ENCODE results near the gene CCDC190. TPM values are rescaled to one million over a fixed set of nuclear protein-coding genes. Genes with fewer than 3 reads are reported as not detected.

The CCDC190 gene
- polyA plus RNA-seq, 3 donors: not detected

DNA sequence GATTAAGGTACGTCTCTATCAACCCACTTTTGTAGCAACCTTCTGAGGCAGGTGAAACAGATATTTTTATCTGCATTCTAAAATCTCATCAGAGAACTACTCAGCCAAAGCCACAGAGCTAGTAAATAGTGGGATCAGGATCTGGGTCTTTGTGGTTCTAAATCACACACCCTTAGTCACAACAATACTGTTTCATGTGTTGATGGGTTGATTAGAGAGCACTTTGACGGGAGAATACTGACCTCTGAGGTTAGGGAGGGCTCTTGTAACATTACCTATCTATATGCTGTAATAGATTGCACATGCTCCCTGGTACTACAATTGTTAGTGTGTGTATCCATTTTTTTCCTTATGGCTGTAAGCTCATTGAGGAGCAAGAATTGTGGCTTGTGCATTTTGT, 45.5 kb upstream of the CCDC190 start:
- Histone ChIP-seq H3K4me2 (replicated peaks; ENCODE audit: extremely low read depth, low read length, poor library complexity, severe bottlenecking) (no peak overlapping the region), H4K20me1 (ENCODE audit: insufficient read depth, low read length) (no peaks in the 10 kb centered on the region), H3K9me3 (replicated peaks in 1 of 2; ENCODE audit: control insufficient read depth in 1 of 2, insufficient read depth in 1 of 2, low read length in 2 of 2) (peaks cover 0 to 1% of the 10 kb centered on the region in 2 donors), H3K9ac (ENCODE audit: insufficient read depth, low read length, poor library complexity, severe bottlenecking) (no peak overlapping the region), H3K27ac (ENCODE audit: low read depth in 1 of 2, low read length in 2 of 2) (no peak overlapping the region), H3K36me3 (replicated peaks in 1 of 2; ENCODE audit: control insufficient read depth in 1 of 2, insufficient read depth in 2 of 2, low read length in 2 of 2) (no peaks in the 10 kb centered on the region), H3K4me1 (ENCODE audit: control insufficient read depth in 1 of 2, insufficient read depth in 2 of 2, low read length in 2 of 2) (no peaks in the 10 kb centered on the region), H3K27me3 (ENCODE audit: control insufficient read depth in 2 of 2, insufficient read depth in 2 of 2, low read length in 2 of 2) (peaks cover 2% of the 10 kb centered on the region in 2 donors), H2AFZ (ENCODE audit: insufficient read depth, low read depth, low read length, poor library complexity, severe bottlenecking) (no peak overlapping the region), H3K4me3 (replicated peaks in 1 of 3; ENCODE audit: low read depth in 2 of 3, low read length in 3 of 3) (no peak overlapping the region), H3K79me2 (ENCODE audit: insufficient read depth, low read length) (no peaks in the 10 kb centered on the region)
- Mint-ChIP-seq H3K9me3 (peaks cover 0 to 5% (median 2%) of the 10 kb centered on the region in 7 donors), H3K27ac (no peak overlapping the region), H3K4me3 (no peak overlapping the region), H3K36me3 (no peaks in the 10 kb centered on the region), H3K27me3 (ENCODE audit: low read depth in 3 of 3) (peaks cover 3 to 19% (median 8%) of the 10 kb centered on the region in 3 donors), H3K4me1 (peaks cover 3% of the 10 kb centered on the region)
- intact Hi-C loops (cut with micrococcal nuclease): no loop called here
- no peak for DNase-seq
- TF ChIP-seq CTCF (IDR thresholded peaks at IDR 0.05): no peak
- WGBS (ENCODE audit: insufficient coverage): no CpG with 5 or more reads among the region's 2 CpGs

DNA sequence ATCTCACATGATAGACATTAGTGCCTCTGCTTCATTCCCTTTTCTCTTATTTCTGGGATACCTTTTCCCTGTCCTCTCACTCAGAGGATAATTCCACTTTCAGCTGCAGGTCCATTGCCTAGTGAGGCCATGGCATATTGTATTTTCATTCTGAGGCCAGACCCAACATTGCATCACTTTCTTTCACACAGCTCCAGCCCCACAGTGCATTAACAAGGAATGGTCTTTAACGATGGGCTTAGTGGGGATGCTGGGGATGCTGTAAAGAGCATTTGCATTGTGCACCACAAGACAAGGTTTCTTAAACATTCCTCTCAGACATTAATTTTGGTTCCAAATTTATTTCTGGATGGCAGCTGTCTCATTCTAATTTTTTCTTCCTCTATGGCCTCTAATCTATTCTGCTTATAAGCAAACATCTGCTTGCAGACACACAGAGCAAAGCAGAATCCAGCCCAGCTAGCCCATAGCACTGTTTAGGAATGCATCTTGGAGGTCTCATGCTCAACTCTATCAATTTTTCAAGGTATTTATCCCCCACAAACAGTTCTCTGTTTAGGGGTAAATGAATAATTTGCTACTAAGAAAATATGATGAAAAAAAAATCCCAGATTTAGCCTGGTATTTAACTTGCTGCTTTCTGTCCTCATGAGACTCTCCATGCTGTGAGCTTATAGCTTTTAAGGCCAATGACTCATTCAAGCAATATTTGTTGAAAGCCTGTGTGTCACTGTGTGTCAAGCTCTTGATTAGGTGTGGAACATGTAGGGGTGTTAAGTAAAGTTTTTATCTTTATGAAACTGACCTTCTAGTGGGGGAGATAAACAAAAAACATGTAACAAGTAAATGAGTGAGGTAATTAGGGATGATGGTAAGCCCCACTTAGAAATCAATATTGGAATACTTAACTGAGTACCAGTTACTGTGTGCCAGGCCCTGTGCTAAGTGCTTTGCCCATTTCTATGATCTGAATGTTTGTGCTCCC, 44.5 kb upstream of the CCDC190 start:
- Histone ChIP-seq H3K79me2 (ENCODE audit: insufficient read depth, low read length) (no peaks in the 10 kb centered on the region), H3K4me2 (replicated peaks; ENCODE audit: extremely low read depth, low read length, poor library complexity, severe bottlenecking) (no peak overlapping the region), H4K20me1 (ENCODE audit: insufficient read depth, low read length) (no peaks in the 10 kb centered on the region), H3K27ac (ENCODE audit: low read depth in 1 of 2, low read length in 2 of 2) (no peak overlapping the region), H3K27me3 (ENCODE audit: control insufficient read depth in 2 of 2, insufficient read depth in 2 of 2, low read length in 2 of 2) (peaks cover 2 to 3% of the 10 kb centered on the region in 2 donors), H3K36me3 (replicated peaks in 1 of 2; ENCODE audit: control insufficient read depth in 1 of 2, insufficient read depth in 2 of 2, low read length in 2 of 2) (no peaks in the 10 kb centered on the region), H3K9me3 (replicated peaks in 1 of 2; ENCODE audit: control insufficient read depth in 1 of 2, insufficient read depth in 1 of 2, low read length in 2 of 2) (no peaks in the 10 kb centered on the region), H3K4me1 (ENCODE audit: control insufficient read depth in 1 of 2, insufficient read depth in 2 of 2, low read length in 2 of 2) (no peaks in the 10 kb centered on the region), H3K4me3 (replicated peaks in 1 of 3; ENCODE audit: low read depth in 2 of 3, low read length in 3 of 3) (no peak overlapping the region), H3K9ac (ENCODE audit: insufficient read depth, low read length, poor library complexity, severe bottlenecking) (no peak overlapping the region), H2AFZ (ENCODE audit: insufficient read depth, low read depth, low read length, poor library complexity, severe bottlenecking) (no peak overlapping the region)
- TF ChIP-seq CTCF (IDR thresholded peaks at IDR 0.05): no peak
- Mint-ChIP-seq H3K27ac (no peak overlapping the region), H3K9me3 (peaks cover 0 to 3% (median 0%) of the 10 kb centered on the region in 7 donors), H3K4me1 (peaks cover 3% of the 10 kb centered on the region), H3K4me3 (no peak overlapping the region), H3K36me3 (no peaks in the 10 kb centered on the region), H3K27me3 (ENCODE audit: low read depth in 3 of 3) (peaks cover 3 to 18% (median 8%) of the 10 kb centered on the region in 3 donors)
- WGBS (ENCODE audit: insufficient coverage): no CpG with 5 or more reads among the region's 1 CpG
- no peak for DNase-seq
- intact Hi-C loops (cut with micrococcal nuclease): no loop called here
